NCI-H2227 (cell line): ENCODE measurements around the gene CDC37.
"Not testable (repeated sequence)": the region's sequence is repeated elsewhere in the genome, so short reads cannot be mapped to it uniquely, and the experiment has no call there.

Experiments
- DNase-seq: peaks from one replicate; lab custom pipeline; 2025; ENCODE audit not compliant: unreplicated experiment; lab: John Stamatoyannopoulos, UW

The CDC37 gene

DNA sequence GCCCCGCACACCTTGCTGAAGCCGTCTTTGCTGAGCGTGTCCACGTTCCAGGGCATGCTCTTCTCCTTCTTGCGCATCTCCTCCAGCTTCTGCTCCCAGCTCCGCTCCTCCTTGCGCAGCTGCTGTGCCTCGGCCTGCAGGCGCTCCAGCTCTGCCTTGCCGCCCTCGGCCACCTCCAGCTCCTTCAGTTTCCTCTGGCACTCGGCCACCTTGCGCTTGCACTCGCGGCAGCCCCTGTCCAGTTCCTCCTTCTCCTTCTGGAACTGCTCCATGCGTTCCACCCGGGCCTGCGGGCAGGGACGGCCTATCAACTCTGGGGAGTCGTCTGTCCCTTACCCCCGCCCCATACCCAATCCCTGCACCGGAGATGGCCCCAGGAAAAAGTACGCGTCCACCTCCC, 7.4 kb downstream of the CDC37 start:
- DNase-seq = no peak

DNA sequence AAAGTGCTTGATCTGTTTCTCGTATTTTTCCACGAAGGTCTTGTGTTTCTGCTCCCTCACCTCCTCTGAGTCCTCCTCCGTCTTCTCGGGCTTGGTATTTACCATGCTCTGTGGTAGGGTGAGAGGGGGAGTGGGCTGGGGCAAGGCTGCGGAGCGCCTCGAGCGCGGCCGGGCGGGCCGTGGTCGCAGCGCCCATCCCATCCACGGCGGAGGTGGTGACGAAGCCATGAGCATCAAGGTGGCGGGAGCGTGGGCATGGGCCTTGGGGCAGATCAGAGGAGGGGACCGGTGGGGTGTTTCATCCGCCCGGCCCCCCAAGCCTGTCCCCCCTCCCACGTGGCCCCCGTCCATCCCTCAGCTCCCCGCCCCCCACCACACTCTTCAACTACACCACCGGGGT, 7.9 kb downstream of the CDC37 start:
- DNase-seq = no peak

DNA sequence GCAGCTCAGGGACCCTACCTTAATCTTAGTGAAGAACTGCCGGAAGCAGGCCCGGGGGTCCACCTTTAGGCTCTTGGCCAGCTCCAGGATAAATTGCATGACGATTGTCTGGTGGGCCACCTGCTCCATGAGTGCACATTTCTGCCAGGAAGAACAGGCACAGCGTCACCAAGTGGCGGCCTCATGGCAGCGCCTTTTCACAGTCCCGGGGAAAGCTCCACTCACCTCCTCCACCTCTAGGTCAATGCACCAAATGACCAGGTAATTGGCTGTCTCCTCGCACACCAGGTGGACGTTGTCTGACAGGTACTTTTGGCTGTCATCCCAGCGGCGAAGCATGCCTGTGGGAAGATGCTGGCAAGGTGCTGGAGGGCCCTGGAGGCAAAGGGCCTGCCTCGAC, 8.3 kb downstream of the CDC37 start:
- no peak for DNase-seq

DNA sequence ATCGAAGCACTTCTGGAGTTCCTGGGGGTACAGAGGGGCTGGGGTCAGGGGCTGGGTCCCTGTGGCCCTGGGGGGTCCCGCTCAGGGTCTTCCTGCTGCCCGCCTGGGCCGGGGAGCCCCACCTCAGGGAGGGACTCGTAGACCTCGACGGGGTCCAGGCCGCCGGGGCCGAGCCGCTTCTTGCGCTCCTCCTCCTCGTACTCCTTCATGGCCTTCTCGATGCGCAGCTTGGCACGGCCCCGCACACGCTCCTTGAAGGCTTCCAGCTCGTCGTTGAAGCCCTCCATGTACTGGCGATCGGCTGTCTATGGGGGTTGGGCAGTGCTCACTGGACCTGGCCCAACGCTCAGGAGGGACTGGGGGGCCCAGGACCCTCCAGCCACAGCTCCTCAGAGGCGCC, 10.2 kb downstream of the CDC37 start:
- no peak for DNase-seq

DNA sequence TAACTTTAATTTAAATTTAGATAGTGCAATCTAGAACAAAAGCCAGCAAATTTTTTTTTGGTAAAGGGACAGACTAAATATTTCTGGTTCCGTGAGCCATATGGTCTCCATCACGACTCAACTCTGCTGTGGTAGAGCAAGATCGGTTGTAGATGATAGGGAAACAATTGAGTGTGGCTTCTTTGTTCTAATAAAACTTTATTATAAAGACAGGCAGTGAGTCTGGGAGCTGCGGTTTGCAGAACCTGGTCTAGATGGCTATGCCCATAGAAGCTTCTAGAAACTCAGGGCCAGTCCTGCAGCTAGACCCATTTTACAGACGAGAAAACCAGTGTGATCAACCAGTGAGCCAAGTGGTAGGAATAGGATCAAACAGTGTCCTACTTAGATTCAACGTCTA, 11.2 kb downstream of the CDC37 start:
- no peak for DNase-seq

DNA sequence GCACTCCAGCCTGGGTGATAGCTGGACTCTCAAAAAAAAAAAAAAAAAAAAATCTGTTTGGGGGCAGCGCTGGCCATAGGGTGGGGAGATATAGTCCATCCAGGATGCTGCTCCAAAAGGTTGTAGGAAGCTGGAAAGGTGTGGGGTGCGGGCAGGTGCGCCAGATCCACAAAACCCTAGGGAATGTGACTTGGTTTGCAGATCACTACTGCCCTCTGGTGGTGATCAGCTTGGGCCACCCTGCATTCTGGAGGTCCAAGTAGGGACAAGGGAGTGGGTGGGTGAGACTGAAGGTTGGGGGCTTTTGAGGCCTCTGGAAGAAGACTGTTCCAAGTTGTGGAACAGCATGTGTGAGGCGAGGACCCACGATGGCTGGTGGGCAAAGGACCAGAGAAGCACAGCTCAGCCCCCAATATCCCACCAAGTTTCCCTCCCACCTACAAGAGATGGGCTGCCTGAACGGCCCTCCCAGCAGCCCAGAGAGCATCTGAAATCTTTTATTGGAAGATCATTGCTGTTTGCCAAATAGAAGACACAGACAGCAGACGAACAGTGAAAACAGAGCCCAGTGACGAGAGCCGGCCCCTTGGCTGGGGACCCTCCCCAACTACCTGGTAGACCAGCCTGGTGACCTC, 12.6 kb downstream of the CDC37 start:
- DNase-seq = peak; percentile 70

DNA sequence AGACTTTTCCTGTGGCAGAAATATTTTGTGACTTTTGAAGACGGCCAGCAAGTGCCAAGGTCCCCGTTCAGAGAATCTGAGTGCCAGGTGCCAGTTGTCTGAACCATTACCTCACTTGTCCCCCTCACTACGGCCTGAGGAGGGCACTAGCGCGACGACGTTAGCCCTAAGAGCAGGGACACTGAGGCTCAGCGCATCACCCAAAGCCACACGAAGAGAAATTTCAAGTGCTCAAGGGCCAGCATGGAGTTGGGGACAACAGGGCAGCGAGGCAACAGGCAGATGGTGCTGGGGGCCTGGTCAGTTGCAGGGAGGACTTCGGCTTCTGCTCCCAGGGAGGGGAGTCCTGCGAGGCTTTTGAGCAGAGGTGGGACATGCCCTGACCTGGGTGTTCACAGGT, 13.5 kb downstream of the CDC37 start:
- DNase-seq = no peak

DNA sequence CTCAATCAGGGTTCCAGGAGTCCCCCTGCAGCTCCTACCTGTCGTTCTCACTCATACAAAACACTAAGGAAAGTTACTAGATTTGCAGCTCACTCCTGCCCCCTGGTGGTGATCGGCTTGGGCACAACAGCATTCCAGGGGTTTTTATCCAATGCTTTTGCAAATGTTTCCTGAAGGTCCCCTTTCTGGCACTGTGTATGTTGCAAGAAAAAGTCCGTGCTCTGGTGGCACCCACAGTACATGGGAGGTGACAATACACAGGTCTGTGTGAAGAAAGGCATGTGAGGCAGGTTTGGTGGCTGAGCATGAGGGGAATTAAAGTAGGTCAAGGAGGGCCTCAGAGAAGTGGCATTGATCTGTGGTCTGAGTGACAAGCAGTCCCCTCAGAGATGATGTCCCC, 14.4 kb downstream of the CDC37 start:
- peak; percentile 77 for DNase-seq

DNA sequence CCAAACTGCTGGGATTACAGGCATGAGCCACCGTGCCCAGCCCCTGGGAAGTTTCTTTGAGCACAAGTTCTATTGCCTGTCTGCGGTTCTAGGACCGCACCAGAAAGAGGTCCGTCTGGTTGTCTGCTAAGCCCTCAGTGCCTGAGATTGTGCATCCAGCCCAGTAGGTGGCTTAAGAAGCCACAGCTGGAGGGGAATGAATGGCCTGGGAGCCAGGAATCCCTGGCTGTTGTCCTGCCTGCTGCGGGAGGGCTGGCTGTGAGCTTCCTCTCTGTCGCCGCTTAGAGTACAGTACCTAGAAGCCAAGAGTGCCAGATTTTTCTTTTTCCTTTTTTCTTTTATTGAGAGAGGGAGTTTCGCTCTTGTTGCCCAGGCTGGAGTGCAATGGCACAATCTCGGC, 18.8 kb downstream of the CDC37 start:
- DNase-seq = no peak

DNA sequence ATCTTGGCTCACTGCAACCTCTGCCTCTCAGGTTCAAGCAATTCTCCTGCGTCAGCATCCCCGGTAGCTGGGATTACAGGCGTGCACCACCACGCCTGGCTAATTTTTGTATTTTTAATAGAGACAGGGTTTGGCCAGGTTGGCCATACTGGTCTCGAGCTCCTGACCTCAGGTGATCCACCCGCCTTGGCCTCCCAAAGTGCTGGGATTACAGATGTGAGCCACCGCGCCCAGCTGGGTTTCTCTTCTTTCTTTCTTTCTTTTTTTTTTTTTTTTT, 20.2 kb downstream of the CDC37 start:
- not testable (repeated sequence) for DNase-seq

DNA sequence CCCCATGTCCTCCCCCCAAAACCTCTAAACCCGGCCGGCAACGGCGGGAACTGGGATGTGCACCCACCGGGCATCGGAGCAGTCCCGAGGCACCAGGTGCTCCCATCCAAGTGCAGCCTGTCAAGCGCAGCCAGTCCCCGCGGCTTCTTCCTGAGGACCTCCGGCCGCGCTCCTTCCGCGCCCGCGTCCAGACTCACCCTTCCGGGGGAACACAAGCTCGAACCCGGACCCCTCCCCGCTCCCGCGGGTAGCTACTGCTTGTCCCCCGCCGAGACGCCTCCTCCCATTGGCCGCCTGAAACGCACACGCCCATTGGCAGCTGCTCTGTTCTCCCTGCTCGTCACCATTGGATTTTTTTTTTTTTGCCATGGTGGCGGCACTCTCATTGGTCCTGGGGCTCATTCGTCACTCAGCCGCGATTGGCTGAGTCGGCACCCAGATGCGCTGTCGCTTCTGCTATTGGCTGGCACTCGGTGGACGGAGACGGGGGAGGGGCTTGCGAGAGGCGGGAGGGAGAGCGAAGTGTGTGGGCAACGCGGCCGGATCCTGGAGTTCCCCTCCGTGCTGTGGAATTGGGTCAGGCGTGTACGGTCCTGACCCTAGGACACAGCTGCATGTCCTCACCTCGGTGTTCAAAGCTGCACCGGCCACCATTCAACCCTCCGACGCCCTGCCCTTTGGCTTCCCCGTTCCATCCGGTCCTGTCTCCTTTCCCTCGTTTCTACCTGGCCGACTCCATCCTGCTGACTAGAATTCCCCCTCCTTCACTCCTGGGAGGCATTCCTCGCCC, 22.8 kb downstream of the CDC37 start, which contains the start of gene TYK2:
Gene TYK2, minus strand, starts transcription at position 260 of the 790 bp plus-strand sequence. CDS start 2,166 bp downstream, outside the sequence.
- DNase-seq = peak; percentile 97

DNA sequence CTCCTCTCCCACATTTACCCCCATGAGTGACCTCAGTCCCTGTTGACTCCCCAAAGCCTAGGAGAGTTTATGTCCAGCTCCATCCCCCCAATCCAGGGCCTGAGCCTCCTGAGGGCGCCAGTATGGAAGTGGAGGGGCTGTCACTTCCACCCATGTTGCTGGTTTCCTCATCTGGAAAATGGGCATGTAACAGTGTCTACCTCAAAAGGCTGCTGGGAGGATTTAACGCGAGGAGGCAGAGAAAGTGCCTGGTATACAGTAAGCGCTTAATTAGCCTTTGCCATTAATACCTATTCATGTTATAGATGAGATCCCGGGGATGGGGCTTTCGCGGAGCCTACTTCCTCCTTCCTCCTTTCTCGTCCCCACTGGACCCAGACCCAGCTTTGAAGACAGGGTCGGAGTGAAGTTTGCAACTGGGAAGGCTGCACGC, 23.4 kb downstream of the CDC37 start:
- DNase-seq = no peak

DNA sequence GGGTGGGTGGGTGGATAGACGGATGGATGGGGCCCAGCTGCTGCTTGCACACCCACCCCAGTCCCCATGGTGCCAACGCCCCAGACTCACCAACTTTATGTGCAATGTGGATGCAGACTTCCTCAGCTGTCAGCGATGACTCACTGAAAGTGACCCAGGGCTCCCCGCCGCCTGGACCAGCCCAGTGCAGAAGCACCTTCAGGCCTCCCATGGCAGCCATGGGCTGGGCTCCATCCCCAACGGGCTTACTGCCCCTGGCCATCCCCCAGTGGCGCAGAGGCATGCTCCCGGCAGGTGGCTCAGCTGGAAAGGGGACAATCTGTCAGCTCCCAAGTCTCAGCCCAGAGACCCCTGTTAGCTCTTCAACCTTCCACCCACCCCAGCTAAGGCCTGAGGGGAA, 25.2 kb downstream of the CDC37 start:
- DNase-seq = no peak

DNA sequence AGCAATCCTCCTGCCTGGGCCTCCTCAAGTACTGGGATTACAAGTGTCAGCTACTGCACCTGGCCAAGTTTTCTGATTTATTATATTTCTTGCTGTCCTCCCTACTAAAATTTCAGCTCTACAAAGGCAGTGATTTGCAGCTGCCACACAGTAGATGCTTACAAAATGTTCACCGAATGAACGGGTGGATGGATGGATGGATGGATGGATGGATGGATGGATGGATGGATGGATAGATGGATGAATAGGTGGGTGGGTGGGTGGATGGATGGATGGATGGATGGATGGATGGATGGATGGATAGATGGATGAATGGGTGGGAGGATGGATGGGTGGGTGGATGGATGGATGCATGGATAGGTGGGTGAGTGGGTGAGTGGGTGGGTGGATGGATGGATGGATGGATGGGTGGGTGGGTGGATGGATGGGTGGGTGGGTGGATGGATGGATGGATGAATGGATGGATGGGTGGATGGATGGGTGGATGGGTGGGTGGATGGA, 26.2 kb downstream of the CDC37 start:
- DNase-seq = not testable (repeated sequence)

DNA sequence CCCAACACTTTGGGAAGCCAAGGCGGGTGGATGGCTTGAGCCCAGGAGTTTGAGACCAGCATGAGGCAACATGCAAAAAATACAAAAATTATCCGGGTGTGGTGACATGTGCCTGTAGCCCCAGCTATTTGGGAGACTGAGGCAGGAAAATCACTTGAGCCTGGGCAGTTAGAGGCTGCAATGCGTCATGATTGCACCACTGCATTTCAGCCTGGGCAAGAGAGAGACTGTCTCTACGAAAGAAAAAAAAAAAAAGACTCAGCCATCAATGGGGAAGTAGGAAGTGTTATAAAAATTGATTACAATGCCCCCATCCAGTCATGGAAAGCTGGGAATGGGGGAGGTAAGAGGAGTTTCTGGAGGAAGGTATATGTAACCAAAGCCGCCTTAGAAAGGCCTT, 28.4 kb downstream of the CDC37 start:
- no peak for DNase-seq

DNA sequence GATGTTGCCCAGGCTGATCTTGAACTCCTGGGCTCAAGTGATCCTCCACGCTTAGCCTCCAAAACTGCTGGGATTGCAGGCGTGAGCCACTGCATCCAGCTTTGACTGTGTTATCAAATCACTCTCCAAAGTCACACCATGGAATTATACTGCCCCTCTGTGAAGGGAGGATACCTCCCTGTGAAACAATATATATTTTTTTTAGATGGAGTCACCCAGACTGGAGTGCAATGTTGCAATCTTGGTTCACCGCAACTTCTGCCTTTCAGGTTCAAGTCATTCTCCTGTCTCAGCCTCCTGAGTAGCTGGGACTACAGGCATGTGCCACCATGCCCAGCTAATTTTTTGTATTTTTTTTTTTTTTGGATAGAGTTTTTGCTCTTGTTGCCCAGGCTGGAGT, 30.7 kb downstream of the CDC37 start:
- no peak for DNase-seq

DNA sequence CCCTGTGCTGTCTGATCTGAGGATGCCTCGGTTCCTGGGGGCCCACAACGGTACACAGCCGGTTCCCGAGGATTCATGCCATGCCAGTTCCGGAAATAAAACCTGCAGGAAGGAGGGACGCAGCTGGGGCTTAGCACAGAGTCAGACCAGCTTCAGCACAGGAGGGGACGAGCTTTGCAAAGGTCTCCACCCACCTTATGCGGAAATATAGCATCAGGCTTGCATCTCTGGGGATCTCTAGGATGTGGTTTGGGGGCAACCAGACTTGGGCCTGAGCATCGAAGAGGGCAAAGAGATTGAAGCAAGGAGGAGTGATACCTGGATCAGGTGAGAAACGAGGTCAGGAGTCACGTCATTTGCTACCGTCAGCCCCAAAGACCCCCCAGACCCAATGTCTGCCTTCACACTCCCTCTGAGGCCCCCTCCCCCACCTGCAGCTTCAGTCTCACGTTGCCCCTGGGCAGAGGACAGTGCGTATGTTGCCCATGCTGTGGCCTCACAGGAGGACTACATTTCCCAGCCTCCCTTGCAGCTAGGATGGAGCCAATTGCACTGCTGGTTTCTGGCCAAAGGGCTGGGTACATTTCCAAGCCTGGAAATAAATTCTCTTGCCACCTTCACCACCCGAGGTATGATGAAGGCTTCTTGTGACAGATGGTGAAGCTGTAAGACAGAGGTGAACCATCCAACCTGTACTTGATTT, 35.1 kb downstream of the CDC37 start:
- DNase-seq = no peak

DNA sequence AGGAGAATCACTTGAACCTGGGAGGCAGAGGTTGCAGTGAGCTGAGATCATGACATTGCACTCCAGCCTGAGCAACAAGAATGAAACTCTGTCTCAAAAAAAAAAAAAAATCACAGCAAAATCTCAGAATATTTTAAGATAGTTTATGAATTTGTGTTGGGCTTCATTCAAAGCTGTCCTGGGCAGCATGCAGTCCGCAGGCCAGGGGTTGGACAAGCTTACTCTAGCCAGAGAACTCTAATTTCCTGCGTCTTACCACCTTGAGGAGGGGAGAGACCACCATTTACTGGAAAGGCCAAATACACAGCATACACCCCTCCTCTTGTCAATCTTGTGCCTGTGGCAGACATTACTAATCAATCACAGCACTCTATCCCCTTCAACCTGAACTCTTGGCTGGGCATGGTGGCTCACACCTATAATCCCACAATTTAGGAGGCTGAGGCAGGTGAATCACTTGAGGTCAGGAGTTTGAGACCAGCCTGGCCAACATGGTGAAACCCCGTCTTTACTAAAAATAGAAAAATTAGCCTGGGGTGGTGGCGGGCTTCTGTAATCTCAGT, 36.3 kb downstream of the CDC37 start:
- not testable (repeated sequence) for DNase-seq

DNA sequence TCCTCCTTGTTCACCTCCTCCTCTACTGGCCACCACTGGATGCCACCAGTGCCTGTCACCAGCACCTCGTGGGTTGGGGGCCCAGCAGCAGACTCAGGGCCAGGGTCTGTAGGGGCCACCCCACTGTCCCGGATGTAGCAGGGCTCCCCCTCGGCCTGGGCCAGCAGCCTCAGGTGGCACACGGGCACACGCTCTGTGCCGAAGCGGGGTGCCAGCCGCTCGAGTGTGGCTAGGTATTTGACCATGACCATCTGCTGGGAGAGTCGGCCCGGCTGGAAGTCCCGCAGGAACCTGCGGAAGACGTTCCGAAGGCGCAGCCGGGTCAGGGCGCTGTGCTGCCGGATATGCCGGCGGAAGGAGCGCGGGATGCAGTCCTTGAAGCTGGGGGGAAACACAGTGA, 37.8 kb downstream of the CDC37 start:
- no peak for DNase-seq

DNA sequence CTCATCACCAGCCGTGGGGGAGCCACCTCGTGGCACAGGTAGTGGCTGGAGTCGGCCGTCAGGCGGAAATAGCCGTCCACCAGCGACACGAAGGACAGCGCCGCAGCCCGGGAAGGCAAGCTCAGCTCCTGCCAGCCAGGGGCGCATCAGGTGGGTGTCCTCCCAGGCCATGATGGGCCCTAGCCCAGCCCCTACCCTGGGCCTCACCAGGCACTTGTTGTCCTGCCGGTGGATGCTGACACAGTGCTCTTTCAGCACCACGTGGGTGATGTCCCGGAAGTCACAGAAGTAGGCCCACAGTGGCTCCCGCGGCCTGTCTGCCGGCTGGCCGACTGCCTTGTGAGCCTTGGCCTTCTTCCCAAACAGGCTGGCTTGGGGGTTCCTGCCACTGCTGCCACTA, 38.7 kb downstream of the CDC37 start:
- DNase-seq = no peak

DNA sequence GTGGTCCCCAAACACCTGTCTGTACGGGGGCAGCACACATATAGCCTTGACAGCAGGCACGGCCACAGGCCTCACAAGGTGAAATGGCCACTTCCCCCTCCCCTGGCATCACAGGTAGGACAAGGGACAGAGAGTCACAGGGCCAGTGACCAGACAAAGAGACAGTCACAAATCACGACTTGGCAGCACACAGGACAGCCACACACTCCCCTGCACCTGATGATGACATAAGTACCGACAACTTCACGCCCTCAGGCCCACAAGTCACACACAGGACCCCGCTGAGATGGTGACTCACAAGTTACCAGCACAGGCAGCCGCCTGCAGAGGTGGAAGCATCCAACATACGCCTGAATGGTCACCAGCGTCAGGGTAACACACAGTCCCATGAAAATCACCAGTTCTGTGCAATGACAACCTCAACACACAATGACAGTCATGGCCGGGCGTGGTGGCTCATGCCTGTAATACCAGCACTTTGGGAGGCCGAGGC, 39.5 kb downstream of the CDC37 start:
- no peak for DNase-seq

DNA sequence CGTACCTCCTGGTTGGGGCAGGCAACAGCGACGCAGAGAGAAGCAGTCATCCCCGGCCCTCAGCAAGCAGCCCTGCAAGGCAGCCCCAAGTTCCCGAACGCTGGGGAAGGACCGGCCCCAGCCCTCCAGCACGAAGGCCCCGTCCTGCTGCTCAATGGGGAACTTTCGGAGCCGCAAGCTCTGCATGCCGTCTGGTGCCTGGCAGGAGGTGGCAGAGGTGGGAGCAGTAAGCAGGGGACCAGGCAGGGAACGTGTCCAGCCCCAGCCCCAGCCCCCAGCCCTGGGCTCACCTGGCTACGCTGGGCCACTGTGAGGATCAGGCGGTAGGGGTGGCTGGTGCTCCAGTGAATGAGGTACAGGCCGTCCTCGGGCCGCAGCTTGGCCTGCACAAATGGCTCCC, 41.1 kb downstream of the CDC37 start:
- DNase-seq = no peak
